GM18505 (cell line): ENCODE results near the gene SEPHS1.
A peak's percentile ranks its signal among the peaks of the same experiment; 100 is the strongest.
"Not testable (repeated sequence)": the region's sequence is repeated elsewhere in the genome, so short reads cannot be mapped to it uniquely, and the experiment has no call there.

Source experiments
- ATAC-seq: cut with Tn5 transposase; IDR thresholded peaks from one replicate; pipeline ENCODE4 v1.9.1; 2021; ENCODE audit not compliant: unreplicated experiment
- POLR2A ChIP-seq: IDR thresholded peaks from 4 replicates; pipeline ENCODE4 v1.6.1; 2011; ENCODE audit warnings: borderline replicate concordance; ENCODE audit not compliant: insufficient read depth, insufficient read length; ENCODE audit errors: extremely low read depth

Gene SEPHS1

GRCh38 chr10:13347043-13347499, 1.0 kb downstream of the SEPHS1 start:
- TF ChIP-seq POLR2A = no peak
- peak; percentile 30 for ATAC-seq

DNA sequence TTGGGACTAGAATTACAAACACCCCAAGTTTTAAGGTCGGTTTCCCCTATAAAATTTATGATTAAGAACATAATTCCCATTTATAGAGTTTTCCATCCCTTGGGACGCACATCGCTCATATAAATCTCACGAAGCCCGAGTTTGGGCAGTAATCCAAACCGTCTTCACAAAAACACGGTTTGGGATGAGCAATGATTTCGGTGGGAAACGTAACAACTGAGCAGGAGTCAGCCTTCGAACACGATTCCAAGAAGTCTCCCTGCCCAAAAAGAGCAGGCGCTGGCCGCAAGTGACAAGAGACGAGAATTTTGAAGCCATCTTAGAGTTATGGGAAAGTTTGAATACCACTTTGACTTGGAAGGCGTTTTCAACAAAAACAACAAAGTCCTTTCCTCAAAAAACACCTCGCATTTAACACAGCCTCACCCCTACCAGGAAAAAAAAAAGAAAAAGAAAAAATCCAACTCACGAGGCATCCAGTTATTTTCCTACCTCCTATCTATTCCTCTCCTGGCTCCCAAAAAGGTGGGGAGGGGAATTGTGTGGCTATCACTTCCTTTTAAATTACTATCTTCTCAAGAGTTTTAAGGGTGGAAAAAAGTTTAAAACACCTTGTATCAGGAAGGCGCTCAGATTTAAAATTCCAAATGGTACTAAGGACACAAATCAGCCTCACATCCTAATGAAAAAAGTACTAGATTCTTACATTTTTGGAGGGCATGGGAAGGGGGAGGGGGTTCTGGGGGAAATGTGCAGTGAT, 1.6 kb downstream of the SEPHS1 start:
- no peak for ATAC-seq
- no peak for TF ChIP-seq POLR2A

DNA sequence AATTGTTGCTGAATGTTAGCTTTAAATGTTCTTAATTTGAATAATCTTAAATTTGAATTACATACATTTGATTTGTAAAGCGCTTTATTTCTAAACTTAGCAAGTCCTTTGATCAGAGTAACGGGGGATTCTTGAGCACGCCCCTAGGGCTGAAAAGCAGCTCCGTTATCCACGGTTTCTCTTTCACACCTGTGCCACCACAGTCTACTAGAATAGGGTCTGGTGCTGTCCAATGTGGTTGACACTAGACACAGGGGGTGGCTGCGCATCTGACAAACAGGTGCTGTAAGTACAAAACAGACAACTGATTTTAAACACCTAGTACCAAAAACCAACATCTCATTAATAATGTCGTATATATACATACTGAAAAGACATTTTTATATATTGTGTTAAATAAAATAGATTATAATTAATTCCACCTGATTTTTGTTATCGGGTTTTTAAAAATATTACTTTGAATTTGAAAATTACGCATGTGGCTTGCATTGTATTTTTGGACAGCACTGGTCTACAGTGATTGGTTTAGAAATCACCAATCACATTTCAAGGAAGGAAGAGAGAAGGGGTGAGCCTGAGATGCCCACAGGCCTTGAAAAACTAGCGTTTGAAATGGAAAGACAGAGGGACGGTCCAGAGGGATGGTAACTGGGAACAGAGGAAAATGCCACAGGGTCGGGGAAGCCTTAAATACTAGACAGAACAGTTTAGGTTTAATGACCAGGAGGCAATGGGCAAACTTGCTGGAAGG, 7.3 kb downstream of the SEPHS1 start:
- TF ChIP-seq POLR2A = no peak
- peak; percentile 80 for ATAC-seq

- TF ChIP-seq POLR2A = no peak
- no peak for ATAC-seq
Observed at GRCh38 chr10:13340068-13340467, 8.0 kb downstream of the SEPHS1 start.

- no peak for ATAC-seq
- no peak for TF ChIP-seq POLR2A
Observed at GRCh38 chr10:13338390-13339110, 9.5 kb downstream of the SEPHS1 start.

GRCh38 chr10:13337827-13338196, 10.3 kb downstream of the SEPHS1 start:
- no peak for TF ChIP-seq POLR2A
- ATAC-seq = no peak

DNA sequence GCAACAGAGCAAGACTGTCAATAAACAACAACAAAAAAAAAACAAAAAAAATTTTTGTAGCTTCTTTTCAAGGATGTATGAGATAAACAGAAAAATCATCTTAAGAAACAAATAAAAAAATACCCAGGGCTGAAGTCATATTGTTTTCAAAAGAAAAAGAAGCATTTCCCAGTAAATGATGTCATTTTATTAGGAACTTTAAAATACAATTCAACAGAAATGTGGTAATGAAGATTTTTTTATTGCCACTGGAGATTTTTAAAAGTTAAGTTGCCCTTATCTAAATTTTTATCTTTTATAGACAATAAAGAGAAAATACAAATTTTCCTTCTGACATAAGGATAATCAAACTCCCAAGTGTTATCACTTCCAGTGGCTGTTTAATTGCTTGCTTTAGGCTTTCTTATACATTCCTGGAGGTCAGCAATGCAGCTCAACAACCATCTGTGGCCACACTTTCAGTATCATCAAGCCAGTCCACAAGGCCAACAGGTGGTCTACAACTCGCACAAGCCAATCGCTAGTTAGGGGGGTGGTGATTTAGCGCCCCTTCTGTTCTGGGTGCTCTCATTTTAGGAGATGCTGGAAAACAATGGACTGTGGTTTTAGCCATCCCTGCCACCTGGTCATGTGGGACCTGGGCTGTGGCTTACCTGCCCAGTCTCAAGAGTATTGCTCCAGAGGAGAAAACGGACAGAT, 10.8 kb downstream of the SEPHS1 start:
- ATAC-seq = no peak
- no peak for TF ChIP-seq POLR2A

GRCh38 chr10:13335881-13336280, 12.2 kb downstream of the SEPHS1 start:
- TF ChIP-seq POLR2A = no peak
- no peak for ATAC-seq

DNA sequence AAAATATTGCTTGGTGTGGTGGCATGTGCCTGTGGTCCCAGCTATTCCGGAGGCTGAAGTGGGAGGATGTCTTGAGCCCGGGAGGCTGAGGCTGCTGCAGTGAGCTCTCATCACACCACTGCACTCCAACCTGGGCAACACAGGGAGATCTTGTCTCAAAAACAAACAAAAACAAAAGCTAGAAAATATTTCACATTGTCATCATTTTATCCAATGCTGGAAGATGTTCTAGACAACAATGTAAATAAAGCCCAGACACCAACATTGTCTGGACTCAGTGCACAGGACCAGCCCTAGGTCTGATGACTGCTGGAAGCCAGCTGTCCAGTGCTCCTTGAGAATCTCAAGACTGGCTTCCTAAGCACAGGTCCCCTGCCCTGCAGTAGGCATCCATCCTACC, 13.5 kb downstream of the SEPHS1 start:
- no peak for TF ChIP-seq POLR2A
- no peak for ATAC-seq

DNA sequence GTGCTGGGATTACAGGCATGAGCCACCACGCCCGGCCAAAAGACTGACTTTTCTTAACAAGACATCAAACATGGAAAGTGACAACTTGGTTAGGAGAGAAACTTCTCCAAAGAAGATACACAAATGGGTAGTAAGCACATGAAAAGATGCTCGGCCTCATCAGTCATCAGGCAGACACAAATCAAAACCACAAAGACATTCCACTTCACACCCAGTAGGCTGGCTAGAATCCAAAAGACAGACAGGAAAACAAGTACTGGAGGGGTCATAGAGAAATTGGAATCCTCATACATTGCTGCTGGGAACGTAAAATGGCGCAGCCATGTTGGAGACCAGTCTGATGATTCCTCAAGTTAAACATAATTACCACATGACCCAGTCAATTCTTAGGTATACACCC, 16.4 kb downstream of the SEPHS1 start:
- no peak for ATAC-seq
- TF ChIP-seq POLR2A = no peak

DNA sequence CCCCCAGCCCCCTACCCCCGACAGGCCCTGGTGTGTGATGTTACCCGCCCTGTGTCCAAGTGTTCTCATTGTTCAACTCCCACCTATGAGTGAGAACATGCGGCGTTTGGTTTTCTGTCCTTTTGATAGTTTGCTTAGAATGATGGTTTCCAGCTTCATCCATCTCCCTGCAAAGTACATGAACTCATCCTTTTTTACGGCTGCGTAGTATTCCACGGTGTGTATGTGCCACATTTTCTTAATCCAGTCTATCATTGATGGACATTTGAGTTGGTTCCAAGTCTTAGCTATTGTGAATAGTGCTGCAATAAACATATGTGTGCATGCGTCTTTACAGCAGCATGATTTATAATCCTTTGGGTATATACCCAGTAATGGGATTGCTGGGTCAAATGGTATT, 17.1 kb downstream of the SEPHS1 start:
- not testable (repeated sequence) for ATAC-seq

DNA sequence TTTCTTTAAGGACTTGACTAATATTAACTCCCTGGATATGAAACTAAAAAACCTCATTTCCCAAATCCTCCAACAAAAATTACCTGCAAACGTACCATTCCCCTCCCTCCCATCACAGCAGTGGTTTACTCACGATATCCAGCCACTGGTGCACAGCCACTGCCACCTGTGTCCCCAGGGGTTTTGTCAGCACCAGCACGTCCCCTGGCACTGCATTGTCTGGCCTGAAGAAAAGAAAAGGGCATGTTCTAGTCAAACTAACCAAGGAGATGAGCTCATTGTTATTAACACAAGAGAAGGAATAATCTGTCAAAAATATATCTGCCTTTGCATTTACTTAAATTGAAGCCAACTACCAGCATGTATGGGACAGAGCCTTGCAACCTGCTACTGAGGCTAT, 18.5 kb downstream of the SEPHS1 start:
- no peak for TF ChIP-seq POLR2A
- ATAC-seq = no peak

- no peak for ATAC-seq
- TF ChIP-seq POLR2A = no peak
Observed at GRCh38 chr10:13328613-13329012, 19.5 kb downstream of the SEPHS1 start.

GRCh38 chr10:13328126-13328525, 20.0 kb downstream of the SEPHS1 start:
- no peak for ATAC-seq
- no peak for TF ChIP-seq POLR2A

- no peak for TF ChIP-seq POLR2A
- ATAC-seq = no peak
Observed at GRCh38 chr10:13327534-13327933, 20.6 kb downstream of the SEPHS1 start.
